ENCODE data around the gene CIP2A. TPM values are rescaled to one million over a fixed set of nuclear protein-coding genes. Genes with fewer than 3 reads are reported as not detected.

The CIP2A gene
- total and polyA plus RNA-seq, 2 of the 4 experiments (the other 2 are of a cell fraction) = 8.5 to 27.8 TPM

DNA sequence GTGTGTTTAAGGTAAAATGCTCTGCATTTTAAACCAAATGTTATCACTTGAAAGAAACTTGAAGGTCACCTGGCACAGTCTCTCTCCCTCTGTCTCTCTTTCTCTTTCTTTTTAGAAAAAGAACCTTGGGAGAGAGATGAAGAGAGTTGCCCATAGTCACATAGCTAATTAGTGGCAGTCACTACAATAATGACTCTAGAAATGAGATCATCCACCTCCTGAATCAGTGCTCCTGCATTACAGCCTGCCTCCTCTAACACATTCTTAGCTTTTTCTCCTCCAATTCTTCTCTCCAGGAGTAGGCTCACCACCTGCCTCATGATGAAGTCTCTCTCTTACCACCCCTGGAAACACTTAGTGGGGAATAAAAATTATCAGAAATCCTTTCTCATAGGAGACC, 81.3 kb downstream of the CIP2A start:
- Histone ChIP-seq H3K14ac (replicated peaks; ENCODE audit: low read depth, low read length) (no peak overlapping the region), H3K27me3 (ENCODE audit: control insufficient read depth, insufficient read depth, low read length) (no peaks in the 10 kb centered on the region), H3K27ac (ENCODE audit: insufficient read depth, low read length) (no peak overlapping the region), H3K4ac (ENCODE audit: low read depth, low read length) (no peak overlapping the region), H2BK15ac (ENCODE audit: low read depth, low read length) (no peak overlapping the region), H2BK120ac (ENCODE audit: low read depth, low read length) (no peak overlapping the region), H3K4me3 (ENCODE audit: insufficient read depth, low read depth, low read length) (no peak overlapping the region), H4K20me1 (ENCODE audit: insufficient read depth, low read length) (no peaks in the 10 kb centered on the region), H2AFZ (replicated peaks; ENCODE audit: low read length, poor library complexity) (no peak overlapping the region), H3K36me3 (ENCODE audit: control insufficient read depth, insufficient read depth, low read length) (no peaks in the 10 kb centered on the region), H2AK5ac (ENCODE audit: low read depth, low read length) (no peak overlapping the region), H4K5ac (ENCODE audit: low read depth, low read length) (no peak overlapping the region), H3K9me1 (ENCODE audit: insufficient read depth, low read length) (no peaks in the 10 kb centered on the region; the same call in 1 of the 2 replicates), H3K56ac (ENCODE audit: extremely low read depth, insufficient read depth, low read length) (no peak overlapping the region), H3K4me2 (ENCODE audit: low read depth, low read length) (no peak overlapping the region), H2BK20ac (ENCODE audit: low read depth, low read length) (no peak overlapping the region), H4K8ac (ENCODE audit: low read depth in 2 of 2, low read length in 2 of 2) (no peak overlapping the region), H4K91ac (ENCODE audit: insufficient read depth, low read depth, low read length) (no peak overlapping the region), H3K4me1 (ENCODE audit: control insufficient read depth, insufficient read depth, low read length) (no peaks in the 10 kb centered on the region), H2BK5ac (ENCODE audit: low read depth, low read length, poor library complexity, severe bottlenecking) (no peak overlapping the region), H3K23ac (ENCODE audit: low read depth, low read length) (no peak overlapping the region), H3K9ac (ENCODE audit: low read depth, low read length) (no peak overlapping the region), H2AK9ac (replicated peaks; ENCODE audit: low read depth, low read length, poor library complexity) (no peak overlapping the region), H3K79me1 (ENCODE audit: low read depth in 1 of 2, low read length in 2 of 2) (no peaks in the 10 kb centered on the region), H3K18ac (ENCODE audit: low read depth, low read length) (no peak overlapping the region), H3K9me3 (ENCODE audit: control insufficient read depth, insufficient read depth, low read length) (no peaks in the 10 kb centered on the region)
- TF ChIP-seq RCOR1 (IDR thresholded peaks at IDR 0.05; ENCODE audit: insufficient replicate concordance, low read length) = no peak
- TF ChIP-seq MXI1 (IDR thresholded peaks at IDR 0.05; ENCODE audit: borderline replicate concordance, low read depth, low read length) = no peak
- TF ChIP-seq, protein P1, sequence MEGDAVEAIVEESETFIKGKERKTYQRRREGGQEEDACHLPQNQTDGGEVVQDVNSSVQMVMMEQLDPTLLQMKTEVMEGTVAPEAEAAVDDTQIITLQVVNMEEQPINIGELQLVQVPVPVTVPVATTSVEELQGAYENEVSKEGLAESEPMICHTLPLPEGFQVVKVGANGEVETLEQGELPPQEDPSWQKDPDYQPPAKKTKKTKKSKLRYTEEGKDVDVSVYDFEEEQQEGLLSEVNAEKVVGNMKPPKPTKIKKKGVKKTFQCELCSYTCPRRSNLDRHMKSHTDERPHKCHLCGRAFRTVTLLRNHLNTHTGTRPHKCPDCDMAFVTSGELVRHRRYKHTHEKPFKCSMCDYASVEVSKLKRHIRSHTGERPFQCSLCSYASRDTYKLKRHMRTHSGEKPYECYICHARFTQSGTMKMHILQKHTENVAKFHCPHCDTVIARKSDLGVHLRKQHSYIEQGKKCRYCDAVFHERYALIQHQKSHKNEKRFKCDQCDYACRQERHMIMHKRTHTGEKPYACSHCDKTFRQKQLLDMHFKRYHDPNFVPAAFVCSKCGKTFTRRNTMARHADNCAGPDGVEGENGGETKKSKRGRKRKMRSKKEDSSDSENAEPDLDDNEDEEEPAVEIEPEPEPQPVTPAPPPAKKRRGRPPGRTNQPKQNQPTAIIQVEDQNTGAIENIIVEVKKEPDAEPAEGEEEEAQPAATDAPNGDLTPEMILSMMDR (conservative IDR thresholded peaks at IDR 0.05; ENCODE audit: low read depth, low read length) = no peak
- no peak for TF ChIP-seq CHD1 (IDR thresholded peaks at IDR 0.05; ENCODE audit: low read depth, low read length)
- TF ChIP-seq, protein P2, sequence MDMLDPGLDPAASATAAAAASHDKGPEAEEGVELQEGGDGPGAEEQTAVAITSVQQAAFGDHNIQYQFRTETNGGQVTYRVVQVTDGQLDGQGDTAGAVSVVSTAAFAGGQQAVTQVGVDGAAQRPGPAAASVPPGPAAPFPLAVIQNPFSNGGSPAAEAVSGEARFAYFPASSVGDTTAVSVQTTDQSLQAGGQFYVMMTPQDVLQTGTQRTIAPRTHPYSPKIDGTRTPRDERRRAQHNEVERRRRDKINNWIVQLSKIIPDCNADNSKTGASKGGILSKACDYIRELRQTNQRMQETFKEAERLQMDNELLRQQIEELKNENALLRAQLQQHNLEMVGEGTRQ (IDR thresholded peaks at IDR 0.05; ENCODE audit: low read depth, low read length) = no peak
- no peak for TF ChIP-seq CEBPB (IDR thresholded peaks at IDR 0.05; ENCODE audit: low read depth, low read length)
- TF ChIP-seq BHLHE40 (IDR thresholded peaks at IDR 0.05; ENCODE audit: low read depth, low read length) = no peak
- no peak for TF ChIP-seq MAFK (IDR thresholded peaks at IDR 0.05; ENCODE audit: low read depth, low read length)
- no peak for TF ChIP-seq RFX5 (IDR thresholded peaks at IDR 0.05; ENCODE audit: low read depth, low read length)
- no peak for TF ChIP-seq MAZ (IDR thresholded peaks at IDR 0.05; ENCODE audit: borderline replicate concordance, low read depth, low read length)
- TF ChIP-seq POLR2A (IDR thresholded peaks at IDR 0.05; ENCODE audit: low read depth, low read length) = no peak
- TF ChIP-seq NFE2L2 (IDR thresholded peaks at IDR 0.05; ENCODE audit: low read depth, low read length) = no peak
- no peak for TF ChIP-seq RAD21 (IDR thresholded peaks at IDR 0.05; ENCODE audit: low read length)
- TF ChIP-seq SMC3 (IDR thresholded peaks at IDR 0.05; ENCODE audit: low read depth, low read length) = no peak
- BruUV-seq (replicated peaks) = no TSS peak
- no peak for DNase-seq
- ATAC-seq (ENCODE audit: low read depth) = no peak
- dilution Hi-C loops (cut with HindIII; ENCODE audit: low sequenced_read_pairs, unreplicated experiment) (no loop called here), in situ Hi-C loops (cut with MboI; ENCODE audit: low sequenced_read_pairs) (no loop called here), intact Hi-C loops (cut with micrococcal nuclease) (no loop called here)
- ChIA-PET POLR2A (ENCODE audit: unreplicated experiment) (no interaction called here), CTCF (no interaction called here)
